Upper lobe of left lung (tissue), 6 donors: Measurements from ENCODE around the gene S100A12. TPM values are rescaled to one million over a fixed set of nuclear protein-coding genes. Genes with fewer than 3 reads are reported as not detected.

ENCODE experiments used
- ATAC-seq, 2 donors: fragments of 200-7000 bp; cut with Tn5 transposase; one replicate each; pipeline ENCODE4 v1.9.1; 2022; ENCODE audit warnings: mild to moderate bottlenecking in 2 of 2, moderate library complexity in 2 of 2; ENCODE audit not compliant: low FRiP score in 2 of 2
- DNase-seq, 2 donors: peaks; one replicate each; pipeline ENCODE4 v3.0.0-alpha.2; 2019 to 2020
- H3K27ac ChIP-seq, 4 donors: fragments of 200-600 bp; sonication (generic); one replicate each; pipeline ENCODE4 v1.5.1; 2016 to 2019
- H3K27me3 ChIP-seq, 4 donors: fragments of 200-600 bp; sonication (generic); one replicate each; pipeline ENCODE4 v1.5.1; 2017 to 2019
- H3K36me3 ChIP-seq, 4 donors: fragments of 200-600 bp; sonication (generic); one replicate each; pipeline ENCODE4 v1.5.1; 2016 to 2019
- H3K4me1 ChIP-seq, 4 donors: fragments of 200-600 bp; sonication (generic); one replicate each; pipeline ENCODE4 v1.5.1; 2018 to 2019
- H3K4me3 ChIP-seq, 4 donors: fragments of 200-600 bp; sonication (generic); one replicate each; pipeline ENCODE4 v1.5.1; 2017 to 2019; ENCODE audit warnings: mild to moderate bottlenecking in 2 of 4, moderate library complexity in 1 of 4
- H3K9me3 ChIP-seq, 4 donors: fragments of 200-600 bp; sonication (generic); one replicate each; pipeline ENCODE4 v1.5.1; 2018 to 2019
- EP300 ChIP-seq, 4 donors: sonication (generic); formaldehyde crosslinking; IDR thresholded peaks; one replicate each; pipeline ENCODE4 v1.5.1; 2017; ENCODE audit warnings: antibody characterized with exemption in 4 of 4, control low read depth in 2 of 4
- POLR2A ChIP-seq, 4 donors: fragments of 450-650 bp; IDR thresholded peaks; one replicate each; pipeline ENCODE4 v1.5.1; 2016 to 2017; ENCODE audit warnings: antibody characterized with exemption in 4 of 4, mild to moderate bottlenecking in 2 of 4
- POLR2AphosphoS5 ChIP-seq, 2 donors: sonication (generic); formaldehyde crosslinking; IDR thresholded peaks; one replicate each; pipeline ENCODE4 v1.5.1; 2017; ENCODE audit warnings: antibody characterized with exemption in 2 of 2
- WGBS, 2 donors: methylation state at CpG; one replicate each; pipeline ENCODE4 v1.1.5; 2017 to 2018; 5-methylcytosine and 5-hydroxymethylcytosine counted together
- total RNA-seq, 6 donors: library from RNA; depleted of rRNA in 4 of 6; stranded (reverse); fragments of >200 nt in 4 of 6; gene quantifications; one replicate each; pipeline versions ENCODE4 v1.1.0 to v1.2.1, GENCODE V29; 2016 to 2021
- TF ChIP-seq, protein P1 (sequence below), 6 experiments: fragments of 450-650 bp in 4 of 6; fragments of 200-600 bp in 2 of 6; sonication (generic) in 2 of 6; IDR thresholded peaks; one replicate each; pipeline ENCODE4 v1.5.1; 2016 to 2019; ENCODE audit warnings: antibody characterized with exemption in 6 of 6
- donor health status: DM: no; HTN: no; CAD: no; lungs with moderate emphysema.
- donor health status: DM: no; HTN: yes; CAD: no; lungs with severe emphysema.

The S100A12 gene
- total RNA-seq, 6 donors from 2014 or later, result 5.2 to 75.7 (median 32.1) TPM

- peak within 1 kb of the TSS; percentile 78 to 84 (median 80) for H3K27ac ChIP-seq
- no peak for DNase-seq
- peak in 1 of 2 donors; percentile 10 for ATAC-seq
- no peaks in the 10 kb centered on the region for H3K9me3 ChIP-seq
- H3K4me1 ChIP-seq, result peaks cover 3 to 30% (median 20%) of the 10 kb centered on the region in 4 donors
- 60 to 66% methylated on average over 11 of the region's 11 CpGs for WGBS, 2 donors
- H3K36me3 ChIP-seq, result no peaks in the 10 kb centered on the region
- TF ChIP-seq POLR2A (IDR thresholded peaks at IDR 0.05) (peak in 1 of 4 donors; percentile 55), EP300 (IDR thresholded peaks at IDR 0.05) (no peak)
- TF ChIP-seq, protein P1, sequence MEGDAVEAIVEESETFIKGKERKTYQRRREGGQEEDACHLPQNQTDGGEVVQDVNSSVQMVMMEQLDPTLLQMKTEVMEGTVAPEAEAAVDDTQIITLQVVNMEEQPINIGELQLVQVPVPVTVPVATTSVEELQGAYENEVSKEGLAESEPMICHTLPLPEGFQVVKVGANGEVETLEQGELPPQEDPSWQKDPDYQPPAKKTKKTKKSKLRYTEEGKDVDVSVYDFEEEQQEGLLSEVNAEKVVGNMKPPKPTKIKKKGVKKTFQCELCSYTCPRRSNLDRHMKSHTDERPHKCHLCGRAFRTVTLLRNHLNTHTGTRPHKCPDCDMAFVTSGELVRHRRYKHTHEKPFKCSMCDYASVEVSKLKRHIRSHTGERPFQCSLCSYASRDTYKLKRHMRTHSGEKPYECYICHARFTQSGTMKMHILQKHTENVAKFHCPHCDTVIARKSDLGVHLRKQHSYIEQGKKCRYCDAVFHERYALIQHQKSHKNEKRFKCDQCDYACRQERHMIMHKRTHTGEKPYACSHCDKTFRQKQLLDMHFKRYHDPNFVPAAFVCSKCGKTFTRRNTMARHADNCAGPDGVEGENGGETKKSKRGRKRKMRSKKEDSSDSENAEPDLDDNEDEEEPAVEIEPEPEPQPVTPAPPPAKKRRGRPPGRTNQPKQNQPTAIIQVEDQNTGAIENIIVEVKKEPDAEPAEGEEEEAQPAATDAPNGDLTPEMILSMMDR (IDR thresholded peaks at IDR 0.05), result no peak
- peak within 1 kb of the TSS in 3 of 4 donors; percentile 23 to 45 (median 36) for H3K4me3 ChIP-seq
- H3K27me3 ChIP-seq, result no peaks in the 10 kb centered on the region
These were observed 17.3 kb downstream of the S100A12 start, which contains the start of gene S100A9 for GRCh38 chr1:153357853-153358690. TSS of gene S100A9 (plus strand) at chr1:153357854. CDS start at chr1:153358284, 430 bp downstream.

DNA sequence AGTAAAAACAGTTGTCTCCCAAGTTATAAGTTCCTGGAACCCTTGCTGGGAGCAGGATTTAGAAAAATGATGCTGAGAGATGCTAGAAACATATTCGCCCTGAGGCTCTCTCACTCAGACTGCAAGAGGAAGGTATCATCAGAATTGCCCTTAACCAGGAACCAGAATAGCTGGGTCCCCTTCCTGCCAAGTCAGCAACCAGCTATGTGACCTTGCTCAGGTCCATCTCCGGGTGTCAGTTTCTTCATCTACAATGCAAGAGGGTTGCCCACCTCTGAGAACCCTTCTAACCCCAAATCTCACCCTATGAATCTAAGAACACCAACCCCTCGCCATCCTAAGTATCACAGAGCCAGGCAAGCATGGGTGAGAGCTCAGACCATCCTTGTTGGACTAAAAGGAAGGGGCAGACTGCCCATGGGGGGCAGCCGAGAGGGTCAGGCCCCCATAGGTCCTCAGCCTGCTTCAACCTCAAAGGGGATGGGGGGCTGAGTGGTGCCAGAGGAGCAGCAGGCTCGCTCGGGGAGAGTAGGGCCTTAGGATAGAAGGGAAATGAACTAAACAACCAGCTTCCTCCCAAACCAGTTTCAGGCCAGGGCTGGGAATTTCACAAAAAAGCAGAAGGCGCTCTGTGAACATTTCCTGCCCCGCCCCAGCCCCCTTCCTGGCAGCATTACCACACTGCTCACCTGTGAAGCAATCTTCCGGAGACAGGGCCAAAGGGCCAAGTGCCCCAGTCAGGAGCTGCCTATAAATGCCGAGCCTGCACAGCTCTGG is 18.2 kb downstream of the S100A12 start:
- ATAC-seq (peak; percentile 76 to 89), DNase-seq (peak in 1 of 2 donors; percentile 94)
- Histone ChIP-seq H3K4me3 (peak overlapping the region in 3 of 4 donors; percentile 23 to 45 (median 36)), H3K4me1 (peaks cover 3 to 30% (median 20%) of the 10 kb centered on the region in 4 donors), H3K36me3 (no peaks in the 10 kb centered on the region), H3K27me3 (no peaks in the 10 kb centered on the region), H3K9me3 (no peaks in the 10 kb centered on the region), H3K27ac (peak overlapping the region; percentile 78 to 84 (median 80))
- WGBS, 2 donors, result 37 to 55% methylated on average over 10 of the region's 10 CpGs
- TF ChIP-seq, protein P1 (IDR thresholded peaks at IDR 0.05), result no peak
- TF ChIP-seq POLR2A (IDR thresholded peaks at IDR 0.05), result peak in 1 of 4 donors; percentile 79
- TF ChIP-seq POLR2AphosphoS5 (IDR thresholded peaks at IDR 0.05), result peak; percentile 89 to 95
- peak in 2 of 4 donors; percentile 49 to 50 for TF ChIP-seq EP300 (IDR thresholded peaks at IDR 0.05)

- no peak for TF ChIP-seq POLR2AphosphoS5 (IDR thresholded peaks at IDR 0.05)
- TF ChIP-seq POLR2A (IDR thresholded peaks at IDR 0.05), result no peak
- TF ChIP-seq, protein P1 (IDR thresholded peaks at IDR 0.05), result no peak
- TF ChIP-seq EP300 (IDR thresholded peaks at IDR 0.05), result no peak
- 82% methylated on average over 8 of the region's 8 CpGs for WGBS, 2 donors
- H3K9me3 ChIP-seq, result no peaks in the 10 kb centered on the region
- ATAC-seq, result no peak
- peak overlapping the region; percentile 78 to 84 (median 80) for H3K27ac ChIP-seq
- no peaks in the 10 kb centered on the region for H3K27me3 ChIP-seq
- DNase-seq, result no peak
- peaks cover 3 to 30% (median 20%) of the 10 kb centered on the region in 4 donors for H3K4me1 ChIP-seq
- H3K4me3 ChIP-seq, result no peak overlapping the region
- no peaks in the 10 kb centered on the region for H3K36me3 ChIP-seq
These were observed 18.9 kb downstream of the S100A12 start for GRCh38 chr1:153356392-153357075.

GRCh38 chr1:153355445-153356071 is 19.9 kb downstream of the S100A12 start:
- TF ChIP-seq POLR2A (IDR thresholded peaks at IDR 0.05), result no peak
- TF ChIP-seq, protein P1 (IDR thresholded peaks at IDR 0.05), result peak; percentile 28 to 73 (median 62)

More at GRCh38 chr1:153355445-153356071, 19.9 kb downstream of the S100A12 start:
- 52 to 55% methylated on average over 6 to 10 of the region's 10 CpGs for WGBS, 2 donors
- Histone ChIP-seq H3K9me3 (no peaks in the 10 kb centered on the region), H3K27me3 (no peaks in the 10 kb centered on the region), H3K36me3 (no peaks in the 10 kb centered on the region), H3K4me3 (no peak overlapping the region), H3K27ac (peak overlapping the region in 2 of 4 donors; percentile 80 to 84), H3K4me1 (peaks cover 2 to 28% (median 17%) of the 10 kb centered on the region in 4 donors)
- ATAC-seq (peak; percentile 77 to 83), DNase-seq (peak; percentile 70 to 93)
